ENCODE measurements around the gene CYP4F3.

GRCh38 chr19:15636026-15636425 lies 4.7 kb upstream of the CYP4F3 start:
- TF ChIP-seq CSRNP3 (CRISPR knock-in tag; IDR thresholded peaks at IDR 0.05) (no peak), ZNF70 (CRISPR knock-in tag; IDR thresholded peaks at IDR 0.05) (no peak), TSHZ2 (CRISPR knock-in tag; IDR thresholded peaks at IDR 0.05) (no peak), PATZ1 (CRISPR knock-in tag; IDR thresholded peaks at IDR 0.05; ENCODE audit: borderline replicate concordance) (no peak), TOX (CRISPR knock-in tag; IDR thresholded peaks at IDR 0.05; ENCODE audit: borderline replicate concordance) (no peak), ZFP30 (CRISPR knock-in tag; IDR thresholded peaks at IDR 0.05) (no peak), ESRRG (CRISPR knock-in tag; IDR thresholded peaks at IDR 0.05) (no peak), ZNF8 (CRISPR knock-in tag; IDR thresholded peaks at IDR 0.05) (no peak), CSDC2 (CRISPR knock-in tag; IDR thresholded peaks at IDR 0.05) (no peak), ZFP3 (CRISPR knock-in tag; IDR thresholded peaks at IDR 0.05) (no peak), GLIS3 (CRISPR knock-in tag; IDR thresholded peaks at IDR 0.05) (no peak), ARNTL (CRISPR knock-in tag; IDR thresholded peaks at IDR 0.05; ENCODE audit: borderline replicate concordance, low read depth) (no peak)
- TF ChIP-seq, protein P1, sequence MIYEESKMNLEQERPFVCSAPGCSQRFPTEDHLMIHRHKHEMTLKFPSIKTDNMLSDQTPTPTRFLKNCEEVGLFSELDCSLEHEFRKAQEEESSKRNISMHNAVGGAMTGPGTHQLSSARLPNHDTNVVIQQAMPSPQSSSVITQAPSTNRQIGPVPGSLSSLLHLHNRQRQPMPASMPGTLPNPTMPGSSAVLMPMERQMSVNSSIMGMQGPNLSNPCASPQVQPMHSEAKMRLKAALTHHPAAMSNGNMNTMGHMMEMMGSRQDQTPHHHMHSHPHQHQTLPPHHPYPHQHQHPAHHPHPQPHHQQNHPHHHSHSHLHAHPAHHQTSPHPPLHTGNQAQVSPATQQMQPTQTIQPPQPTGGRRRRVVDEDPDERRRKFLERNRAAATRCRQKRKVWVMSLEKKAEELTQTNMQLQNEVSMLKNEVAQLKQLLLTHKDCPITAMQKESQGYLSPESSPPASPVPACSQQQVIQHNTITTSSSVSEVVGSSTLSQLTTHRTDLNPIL (CRISPR knock-in tag; IDR thresholded peaks at IDR 0.05; ENCODE audit: low read depth): no peak

Measured in SK-N-SH treated with all-trans-retinoic acid at 6 μM for 48 hours (cell line).